PC-9 (cell line): ENCODE data around the gene MAVS. TPM values are rescaled to one million over a fixed set of nuclear protein-coding genes. Genes with fewer than 3 reads are reported as not detected.
A peak's percentile ranks its signal among the peaks of the same experiment; 100 is the strongest.
"Not testable (repeated sequence)": the region's sequence is repeated elsewhere in the genome, so short reads cannot be mapped to it uniquely, and the experiment has no call there.

ENCODE experiments used
- BruUV-seq: library from RNA; stranded (reverse); fragments of 400-500 nt; replicated peaks from 2 replicates; lab custom pipeline; 2021; lab: Mats Ljungman, UMichigan
- CTCF ChIA-PET: fragments of 300-600 bp; sonication (Branson Sonifier 250); formaldehyde crosslinking; loops from one replicate; lab custom pipeline; 2022; ENCODE audit warnings: antibody characterized with exemption; lab: Charles Lee
- POLR2A ChIA-PET: fragments of 300-600 bp; sonication (Branson Sonifier 250); formaldehyde crosslinking; loops from one replicate; lab custom pipeline; 2022; ENCODE audit warnings: antibody characterized with exemption; ENCODE audit not compliant: unreplicated experiment; lab: Charles Lee
- DNase-seq, 2 experiments: peaks; one replicate each; pipeline versions ENCODE4 v3.0.0 to v3.0.0-alpha.2; 2015 to 2022; ENCODE audit warnings: mixed read lengths in 1 of 2
- H2AFZ ChIP-seq: fragments of 200-600 bp; sonication (generic); 2 replicates; pipeline ENCODE4 v1.8.1; 2017; ENCODE audit warnings: antibody characterized with exemption
- H3F3A ChIP-seq: fragments of 200-600 bp; sonication (generic); 2 replicates; pipeline ENCODE4 v1.8.1; 2017; ENCODE audit warnings: antibody characterized with exemption, mild to moderate bottlenecking, low read depth; ENCODE audit not compliant: insufficient read depth
- H3K27ac ChIP-seq: fragments of 200-600 bp; sonication (generic); 2 replicates; pipeline ENCODE4 v1.6.1; 2016; ENCODE audit warnings: mixed run types
- H3K27me3 ChIP-seq: fragments of 200-600 bp; sonication (generic); 2 replicates; pipeline ENCODE4 v1.6.1; 2016; ENCODE audit warnings: low read depth, mixed run types; ENCODE audit not compliant: insufficient read depth
- H3K36me3 ChIP-seq: fragments of 200-600 bp; sonication (generic); 2 replicates; pipeline ENCODE4 v1.6.1; 2016; ENCODE audit warnings: low read depth, mixed run types
- H3K4me1 ChIP-seq: fragments of 200-600 bp; sonication (generic); replicated peaks from 2 replicates; pipeline ENCODE4 v1.6.1; 2016; ENCODE audit warnings: mixed run types; ENCODE audit not compliant: insufficient read depth
- H3K4me2 ChIP-seq: fragments of 200-600 bp; sonication (generic); 2 replicates; pipeline ENCODE4 v1.6.1; 2017; ENCODE audit warnings: mixed run types
- H3K4me3 ChIP-seq: fragments of 200-600 bp; sonication (generic); 2 replicates; pipeline ENCODE4 v1.6.1; 2016; ENCODE audit warnings: mixed run types
- H3K79me2 ChIP-seq: fragments of 200-600 bp; sonication (generic); 2 replicates; pipeline ENCODE4 v1.6.1; 2017; ENCODE audit warnings: low read depth, mixed run types
- H3K9me2 ChIP-seq: fragments of 200-600 bp; sonication (generic); 2 replicates; pipeline ENCODE4 v1.8.1; 2017; ENCODE audit warnings: mild to moderate bottlenecking; ENCODE audit not compliant: insufficient read depth
- H3K9me3 ChIP-seq: fragments of 200-600 bp; sonication (generic); 2 replicates; pipeline ENCODE4 v1.8.1; 2016; ENCODE audit warnings: low read depth; ENCODE audit not compliant: insufficient read depth
- H4K20me1 ChIP-seq: fragments of 200-600 bp; sonication (generic); 2 replicates; pipeline ENCODE4 v1.8.1; 2017; ENCODE audit not compliant: insufficient read depth
- EZH2 ChIP-seq: fragments of 200-600 bp; sonication (generic); IDR thresholded peaks from 2 replicates; pipeline ENCODE4 v1.8.0; 2017; ENCODE audit warnings: antibody characterized with exemption, low read depth
- intact Hi-C: fragments of 100-400 bp; cut with micrococcal nuclease; formaldehyde crosslinking; loops from one replicate; pipeline ENCODE4 v1.10.0; 2022; ENCODE audit not compliant: unreplicated experiment
- total RNA-seq: library from RNA; stranded (reverse); gene quantifications from 2 replicates; pipeline ENCODE4 v1.2.3, GENCODE V29; 2021
- TF ChIP-seq, protein P1 (sequence below): fragments of 200-600 bp; sonication (generic); conservative IDR thresholded peaks from 2 replicates; pipeline ENCODE4 v1.6.1; 2017; ENCODE audit warnings: mixed run types, antibody characterized with exemption, mild to moderate bottlenecking, moderate library complexity

Gene MAVS
- total RNA-seq, 1 experiment from 2014 or later: 61.3 TPM

DNA sequence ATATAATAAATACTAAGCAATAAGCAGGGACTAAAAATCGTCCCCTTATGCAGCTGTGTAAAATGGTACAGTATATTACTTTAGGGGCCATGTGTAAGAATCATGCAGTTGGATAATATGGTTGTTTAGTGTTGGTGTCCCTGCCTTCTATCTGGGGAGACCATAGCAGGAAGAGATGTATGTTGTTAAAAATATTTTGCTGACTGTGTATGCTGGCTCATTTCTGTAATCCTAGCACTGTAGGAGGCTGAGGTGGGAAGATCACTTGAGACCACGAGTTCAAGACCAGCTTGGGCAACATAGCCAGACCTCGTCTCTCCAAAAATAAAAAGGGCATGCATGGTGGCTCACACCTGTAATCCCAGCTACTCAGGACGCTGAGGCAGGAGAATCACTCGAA is 48.2 kb downstream of the MAVS start:
- peaks cover 28% of the 10 kb centered on the region for H3K36me3 ChIP-seq
- POLR2A ChIA-PET: no interaction called here
- H3K4me1 ChIP-seq: peaks cover 45% of the 10 kb centered on the region
- CTCF ChIA-PET: no interaction called here
- H3K9me2 ChIP-seq: no peaks in the 10 kb centered on the region
- H3K9me3 ChIP-seq: no peaks in the 10 kb centered on the region
- no peak overlapping the region for H2AFZ ChIP-seq
- peaks cover 29% of the 10 kb centered on the region; the same call in 1 of the 2 replicates for H3F3A ChIP-seq
- BruUV-seq: no TSS peak
- H3K27ac ChIP-seq: no peak overlapping the region
- peaks cover 97% of the 10 kb centered on the region for H4K20me1 ChIP-seq
- no peak overlapping the region for H3K4me2 ChIP-seq
- no peaks in the 10 kb centered on the region for H3K27me3 ChIP-seq
- intact Hi-C loops: no loop called here
- H3K79me2 ChIP-seq: peaks cover 100% of the 10 kb centered on the region
- TF ChIP-seq, protein P1, sequence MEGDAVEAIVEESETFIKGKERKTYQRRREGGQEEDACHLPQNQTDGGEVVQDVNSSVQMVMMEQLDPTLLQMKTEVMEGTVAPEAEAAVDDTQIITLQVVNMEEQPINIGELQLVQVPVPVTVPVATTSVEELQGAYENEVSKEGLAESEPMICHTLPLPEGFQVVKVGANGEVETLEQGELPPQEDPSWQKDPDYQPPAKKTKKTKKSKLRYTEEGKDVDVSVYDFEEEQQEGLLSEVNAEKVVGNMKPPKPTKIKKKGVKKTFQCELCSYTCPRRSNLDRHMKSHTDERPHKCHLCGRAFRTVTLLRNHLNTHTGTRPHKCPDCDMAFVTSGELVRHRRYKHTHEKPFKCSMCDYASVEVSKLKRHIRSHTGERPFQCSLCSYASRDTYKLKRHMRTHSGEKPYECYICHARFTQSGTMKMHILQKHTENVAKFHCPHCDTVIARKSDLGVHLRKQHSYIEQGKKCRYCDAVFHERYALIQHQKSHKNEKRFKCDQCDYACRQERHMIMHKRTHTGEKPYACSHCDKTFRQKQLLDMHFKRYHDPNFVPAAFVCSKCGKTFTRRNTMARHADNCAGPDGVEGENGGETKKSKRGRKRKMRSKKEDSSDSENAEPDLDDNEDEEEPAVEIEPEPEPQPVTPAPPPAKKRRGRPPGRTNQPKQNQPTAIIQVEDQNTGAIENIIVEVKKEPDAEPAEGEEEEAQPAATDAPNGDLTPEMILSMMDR: no peak
- TF ChIP-seq EZH2: no peak
- DNase-seq: no peak
- H3K4me3 ChIP-seq: no peak overlapping the region

DNA sequence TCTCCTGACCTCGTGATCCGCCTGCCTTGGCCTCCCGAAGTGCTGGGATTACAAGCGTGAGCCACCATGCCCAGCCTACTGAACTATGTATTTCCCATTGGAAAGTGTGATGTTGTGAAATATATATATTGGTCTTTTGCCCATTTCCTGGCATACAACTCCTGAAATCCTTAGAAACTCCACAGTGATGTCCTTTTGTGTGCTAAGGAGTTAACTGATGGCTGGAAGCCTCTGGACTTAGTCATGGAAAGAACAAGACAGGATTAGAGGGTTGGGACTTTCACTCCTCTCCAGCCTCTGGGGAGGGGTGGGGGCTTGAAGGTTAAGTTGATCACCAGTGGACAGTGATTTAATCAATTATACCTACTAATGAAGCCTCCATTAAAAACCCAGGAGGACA is 49.7 kb downstream of the MAVS start:
- Histone ChIP-seq H3K4me3 (no peak overlapping the region), H3K9me3 (no peaks in the 10 kb centered on the region), H3K36me3 (peaks cover 27% of the 10 kb centered on the region), H3K27ac (no peak overlapping the region), H3K4me2 (no peak overlapping the region), H2AFZ (no peak overlapping the region), H3K79me2 (peaks cover 100% of the 10 kb centered on the region), H3K9me2 (no peaks in the 10 kb centered on the region), H4K20me1 (peaks cover 100% of the 10 kb centered on the region), H3F3A (peaks cover 44% of the 10 kb centered on the region), H3K27me3 (no peaks in the 10 kb centered on the region), H3K4me1 (peaks cover 41% of the 10 kb centered on the region)
- BruUV-seq: no TSS peak
- TF ChIP-seq EZH2: no peak
- TF ChIP-seq, protein P1: no peak
- intact Hi-C loops: no loop called here
- ChIA-PET POLR2A (no interaction called here), CTCF (no interaction called here)
- DNase-seq: no peak

DNA sequence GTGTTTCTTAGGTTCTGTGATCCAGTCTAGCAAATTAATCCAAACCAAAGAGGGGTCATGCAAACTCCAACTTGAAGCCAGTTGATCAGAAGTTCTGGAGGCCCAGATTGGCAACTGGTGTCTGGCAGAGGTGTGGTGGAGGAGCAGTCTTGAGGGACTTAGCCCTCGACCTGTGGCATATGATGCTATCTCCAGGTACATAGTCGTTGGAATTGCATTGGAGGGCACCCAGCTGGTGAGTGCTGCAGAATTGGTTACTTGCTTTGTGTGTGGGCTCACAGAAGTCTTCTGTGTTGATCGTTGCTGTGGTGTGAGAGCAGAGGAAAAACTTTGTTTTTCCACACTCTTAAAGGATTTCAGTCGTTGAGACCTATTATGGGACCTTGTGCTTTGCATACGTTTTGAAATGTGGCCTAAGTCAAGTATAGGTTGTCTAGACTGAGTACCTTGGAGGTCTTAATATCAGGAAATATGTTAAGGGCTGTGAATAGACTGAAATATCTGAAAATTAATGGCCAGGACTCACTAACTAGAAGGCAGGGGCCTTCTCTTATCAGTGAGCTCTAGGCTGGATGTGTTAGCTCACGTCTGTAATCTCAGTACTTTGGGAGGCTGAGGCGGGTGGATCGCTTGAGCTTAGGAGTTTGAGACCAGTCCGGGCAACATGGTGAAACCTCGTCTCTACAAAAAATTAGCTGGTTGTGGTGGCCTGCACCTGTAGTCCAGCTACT is 50.4 kb downstream of the MAVS start:
- Histone ChIP-seq H3K9me3 (no peaks in the 10 kb centered on the region), H3K4me1 (peaks cover 34% of the 10 kb centered on the region), H3K4me3 (no peak overlapping the region), H3K27ac (no peak overlapping the region), H3K36me3 (peaks cover 20% of the 10 kb centered on the region), H3K4me2 (no peak overlapping the region), H3F3A (peaks cover 44% of the 10 kb centered on the region), H2AFZ (no peak overlapping the region), H3K79me2 (peaks cover 100% of the 10 kb centered on the region), H3K27me3 (no peaks in the 10 kb centered on the region), H3K9me2 (no peaks in the 10 kb centered on the region), H4K20me1 (peaks cover 100% of the 10 kb centered on the region)
- POLR2A ChIA-PET: no interaction called here
- BruUV-seq: no TSS peak
- CTCF ChIA-PET: no interaction called here
- TF ChIP-seq EZH2: no peak
- TF ChIP-seq, protein P1: no peak
- intact Hi-C loops: no loop called here
- no peak for DNase-seq

DNA sequence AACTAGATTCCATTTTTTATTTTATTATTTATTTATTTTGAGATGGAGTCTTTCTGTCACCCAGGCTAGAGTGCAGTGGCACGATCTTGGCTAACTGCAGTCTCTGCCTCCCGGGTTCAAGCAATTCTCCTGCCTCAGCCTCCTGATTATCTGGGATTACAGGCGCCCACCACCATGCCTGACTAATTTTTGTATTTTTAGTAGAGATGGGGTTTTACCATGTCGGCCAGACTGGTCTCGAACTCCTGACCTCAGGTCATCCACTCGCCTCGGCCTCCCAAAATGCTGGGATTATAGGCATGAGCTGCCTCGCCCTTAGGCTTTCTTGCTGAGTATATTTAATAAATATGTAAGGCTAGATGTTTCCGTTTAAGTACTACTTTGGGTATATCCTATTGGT is 51.5 kb downstream of the MAVS start:
- H3K4me3 ChIP-seq, intact Hi-C loops, H3K27me3 ChIP-seq, POLR2A ChIA-PET, H3K9me2 ChIP-seq, H3K9me3 ChIP-seq, BruUV-seq, CTCF ChIA-PET, DNase-seq, H2AFZ ChIP-seq: not testable (repeated sequence)
- H3K27ac ChIP-seq: 0 out of 2 replicates have a peak overlapping the region, but pooled peaks have one; percentile 30
- H3K4me1 ChIP-seq: peaks cover 22% of the 10 kb centered on the region
- peaks cover 100% of the 10 kb centered on the region for H4K20me1 ChIP-seq
- peak overlapping the region; percentile 21; the same call in 1 of the 2 replicates for H3K4me2 ChIP-seq
- H3F3A ChIP-seq: peaks cover 44% of the 10 kb centered on the region
- peaks cover 100% of the 10 kb centered on the region for H3K79me2 ChIP-seq
- peaks cover 18% of the 10 kb centered on the region; the same call in 1 of the 2 replicates for H3K36me3 ChIP-seq
